Stimulated activated naive B cell treated with anti-CD40 and anti-IgM and Interleukin-4, amounts not matched to agents 10 μg/mL and 1 μg/mL and 100 μg/mL, for 72 hours (primary cell): Measurements from ENCODE around the gene EDARADD.

ENCODE experiments used
- ATAC-seq, 2 donors: fragments of 150-1000 bp; cut with Tn5 transposase; replicated peaks; 2 replicates each; pipeline ENCODE4 v1.10.0; 2021; ENCODE audit warnings: moderate library complexity in 1 of 2
- DNase-seq: peaks from one replicate; pipeline ENCODE4 v3.0.0; 2021
- H3K27ac Mint-ChIP-seq: one replicate; pipeline ENCODE4 v1.8.0; 2022; ENCODE audit warnings: mild to moderate bottlenecking, mixed read lengths
- H3K27me3 Mint-ChIP-seq, 2 donors: one replicate each; pipeline ENCODE4 v1.8.0; 2022; ENCODE audit warnings: mixed read lengths in 2 of 2
- H3K36me3 Mint-ChIP-seq, 2 donors: one replicate each; pipeline ENCODE4 v1.8.0; 2022; ENCODE audit warnings: mixed read lengths in 2 of 2, mild to moderate bottlenecking in 1 of 2
- H3K4me1 Mint-ChIP-seq, 2 donors: one replicate each; pipeline ENCODE4 v1.8.0; 2022; ENCODE audit warnings: mixed read lengths in 2 of 2, mild to moderate bottlenecking in 1 of 2
- H3K4me3 Mint-ChIP-seq, 2 donors: one replicate each; pipeline ENCODE4 v1.8.0; 2022; ENCODE audit warnings: mild to moderate bottlenecking in 2 of 2, mixed read lengths in 2 of 2, moderate library complexity in 1 of 2
- H3K9me3 Mint-ChIP-seq, 2 donors: one replicate each; pipeline ENCODE4 v1.8.0; 2022; ENCODE audit warnings: mixed read lengths in 2 of 2, mild to moderate bottlenecking in 1 of 2

The EDARADD gene

GRCh38 chr1:236370420-236370819, 23.7 kb upstream of the EDARADD start:
- Mint-ChIP-seq H3K27me3 (peaks cover 0 to 17% of the 10 kb centered on the region in 2 donors), H3K36me3 (no peaks in the 10 kb centered on the region), H3K4me3 (no peak overlapping the region), H3K4me1 (peaks cover 0 to 1% of the 10 kb centered on the region in 2 donors), H3K9me3 (peaks cover 0 to 2% of the 10 kb centered on the region in 2 donors), H3K27ac (no peak overlapping the region)
- no peak for DNase-seq
- no peak for ATAC-seq

- Mint-ChIP-seq H3K4me1 (peaks cover 1% of the 10 kb centered on the region in 2 donors), H3K36me3 (no peaks in the 10 kb centered on the region), H3K27me3 (peaks cover under 1 to 17% of the 10 kb centered on the region in 2 donors), H3K4me3 (no peak overlapping the region), H3K27ac (no peak overlapping the region), H3K9me3 (peaks cover 0 to 2% of the 10 kb centered on the region in 2 donors)
- ATAC-seq (no peak), DNase-seq (no peak)
These were observed 23.0 kb upstream of the EDARADD start for GRCh38 chr1:236371083-236371482.

- Mint-ChIP-seq H3K27me3 (peaks cover 6 to 13% of the 10 kb centered on the region in 2 donors), H3K4me3 (no peak overlapping the region)
- peak in 1 of 2 donors; percentile 61 for ATAC-seq
These were observed 16.1 kb upstream of the EDARADD start for GRCh38 chr1:236377832-236378535.

GRCh38 chr1:236381565-236382158, 12.4 kb upstream of the EDARADD start:
- no peak for ATAC-seq
- Mint-ChIP-seq H3K4me3 (no peak overlapping the region), H3K27ac (no peak overlapping the region), H3K36me3 (peaks cover 0 to 2% of the 10 kb centered on the region in 2 donors), H3K9me3 (peaks cover 2 to 17% of the 10 kb centered on the region in 2 donors), H3K4me1 (peaks cover 0 to 3% of the 10 kb centered on the region in 2 donors), H3K27me3 (peaks cover 0 to 6% of the 10 kb centered on the region in 2 donors)
- DNase-seq: no peak

More at GRCh38 chr1:236377832-236378535, 16.1 kb upstream of the EDARADD start:
- H3K36me3 Mint-ChIP-seq: peaks cover 0 to 2% of the 10 kb centered on the region in 2 donors
- no peak for DNase-seq
- H3K4me1 Mint-ChIP-seq: peaks cover 4 to 10% of the 10 kb centered on the region in 2 donors
- H3K27ac Mint-ChIP-seq: no peak overlapping the region
- H3K9me3 Mint-ChIP-seq: peaks cover 5 to 17% of the 10 kb centered on the region in 2 donors

- no peaks in the 10 kb centered on the region for H3K9me3 Mint-ChIP-seq
- H3K27ac Mint-ChIP-seq: no peak overlapping the region
- H3K4me3 Mint-ChIP-seq: no peak overlapping the region
- H3K27me3 Mint-ChIP-seq: peaks cover 14 to 20% of the 10 kb centered on the region in 2 donors
- no peak for DNase-seq
- peaks cover 0 to 1% of the 10 kb centered on the region in 2 donors for H3K4me1 Mint-ChIP-seq
- ATAC-seq: no peak
- H3K36me3 Mint-ChIP-seq: no peaks in the 10 kb centered on the region
These were observed 5.8 kb upstream of the EDARADD start for GRCh38 chr1:236388332-236388731.

- no peak overlapping the region for H3K27ac Mint-ChIP-seq
- no peak overlapping the region for H3K4me3 Mint-ChIP-seq
- DNase-seq: no peak
- ATAC-seq: no peak
- H3K27me3 Mint-ChIP-seq: peaks cover 14 to 26% of the 10 kb centered on the region in 2 donors
- H3K4me1 Mint-ChIP-seq: peaks cover 6 to 7% of the 10 kb centered on the region in 2 donors
- H3K36me3 Mint-ChIP-seq: no peaks in the 10 kb centered on the region
- no peaks in the 10 kb centered on the region for H3K9me3 Mint-ChIP-seq
These were observed 4.8 kb upstream of the EDARADD start for GRCh38 chr1:236389253-236389652.

- H3K4me1 Mint-ChIP-seq: peaks cover 12 to 16% of the 10 kb centered on the region in 2 donors
- no peak overlapping the region for H3K4me3 Mint-ChIP-seq
- H3K27ac Mint-ChIP-seq: no peak overlapping the region
- H3K9me3 Mint-ChIP-seq: no peaks in the 10 kb centered on the region
- peaks cover 25 to 34% of the 10 kb centered on the region in 2 donors for H3K27me3 Mint-ChIP-seq
- ATAC-seq (no peak), DNase-seq (no peak)
- peaks cover 1 to 2% of the 10 kb centered on the region in 2 donors for H3K36me3 Mint-ChIP-seq
These were observed 3.1 kb upstream of the EDARADD start for GRCh38 chr1:236391008-236391407.

GRCh38 chr1:236392182-236392581, 1.9 kb upstream of the EDARADD start:
- no peak overlapping the region for H3K27ac Mint-ChIP-seq
- H3K36me3 Mint-ChIP-seq: peaks cover 1 to 5% of the 10 kb centered on the region in 2 donors
- H3K4me1 Mint-ChIP-seq: peaks cover 17 to 23% of the 10 kb centered on the region in 2 donors
- peaks cover 31 to 45% of the 10 kb centered on the region in 2 donors for H3K27me3 Mint-ChIP-seq
- H3K4me3 Mint-ChIP-seq: no peak overlapping the region
- DNase-seq (no peak), ATAC-seq (no peak)
- H3K9me3 Mint-ChIP-seq: no peaks in the 10 kb centered on the region

- H3K36me3 Mint-ChIP-seq: peaks cover 3 to 9% of the 10 kb centered on the region in 2 donors
- H3K27ac Mint-ChIP-seq: peak overlapping the region; percentile 72
- peak; percentile 47 to 52 for ATAC-seq
These were observed 768 bp downstream of the EDARADD start for GRCh38 chr1:236394879-236395229.

GRCh38 chr1:236395230-236395946, 1.3 kb downstream of the EDARADD start:
- ATAC-seq: peak; percentile 55 to 69
- Mint-ChIP-seq H3K36me3 (peaks cover 3 to 9% of the 10 kb centered on the region in 2 donors), H3K4me3 (peak overlapping the region; percentile 89 to 91), H3K4me1 (peaks cover 17 to 23% of the 10 kb centered on the region in 2 donors), H3K27me3 (peaks cover 35 to 64% of the 10 kb centered on the region in 2 donors), H3K27ac (peak overlapping the region; percentile 51), H3K9me3 (no peaks in the 10 kb centered on the region)
- DNase-seq: peak; percentile 13

More at GRCh38 chr1:236394879-236395229, 768 bp downstream of the EDARADD start:
- H3K4me1 Mint-ChIP-seq: peaks cover 17 to 23% of the 10 kb centered on the region in 2 donors
- no peak for DNase-seq
- H3K4me3 Mint-ChIP-seq: peak overlapping the region; percentile 88 to 91
- no peaks in the 10 kb centered on the region for H3K9me3 Mint-ChIP-seq
- H3K27me3 Mint-ChIP-seq: peaks cover 38 to 62% of the 10 kb centered on the region in 2 donors

- H3K27me3 Mint-ChIP-seq: peaks cover 35 to 58% of the 10 kb centered on the region in 2 donors
- no peaks in the 10 kb centered on the region for H3K9me3 Mint-ChIP-seq
- H3K36me3 Mint-ChIP-seq: peaks cover 3 to 9% of the 10 kb centered on the region in 2 donors
- ATAC-seq (peak; percentile 30 to 52), DNase-seq (no peak)
- H3K27ac Mint-ChIP-seq: no peak overlapping the region
- H3K4me3 Mint-ChIP-seq: peak overlapping the region; percentile 89 to 91
- H3K4me1 Mint-ChIP-seq: peaks cover 17 to 23% of the 10 kb centered on the region in 2 donors
These were observed 2.0 kb downstream of the EDARADD start for GRCh38 chr1:236395947-236396664.

GRCh38 chr1:236396665-236397043, 2.6 kb downstream of the EDARADD start:
- Mint-ChIP-seq H3K4me1 (peaks cover 20 to 23% of the 10 kb centered on the region in 2 donors), H3K27ac (no peak overlapping the region), H3K9me3 (no peaks in the 10 kb centered on the region), H3K27me3 (peaks cover 39 to 61% of the 10 kb centered on the region in 2 donors), H3K36me3 (peaks cover 3 to 14% of the 10 kb centered on the region in 2 donors), H3K4me3 (peak overlapping the region; percentile 89 to 91)
- DNase-seq: no peak
- no peak for ATAC-seq

- Mint-ChIP-seq H3K36me3 (peaks cover 3 to 14% of the 10 kb centered on the region in 2 donors), H3K27me3 (peaks cover 36 to 62% of the 10 kb centered on the region in 2 donors), H3K27ac (no peak overlapping the region), H3K9me3 (no peaks in the 10 kb centered on the region), H3K4me1 (peaks cover 19 to 23% of the 10 kb centered on the region in 2 donors), H3K4me3 (no peak overlapping the region)
- no peak for ATAC-seq
- DNase-seq: no peak
These were observed 3.2 kb downstream of the EDARADD start for GRCh38 chr1:236397173-236397759.
